Stomach (tissue), 9 donors: ENCODE measurements around the gene MTHFSD. TPM values are rescaled to one million over a fixed set of nuclear protein-coding genes. Genes with fewer than 3 reads are reported as not detected.

Experiments
- DNase-seq, 2 donors: peaks; one replicate each; pipeline versions ENCODE4 v3.0.0 to v3.0.0-alpha.2; 2013 to 2019
- H3K27ac ChIP-seq, 5 donors: fragments of 200-600 bp in 4 of 5; sonication (generic) in 4 of 5; one replicate each; pipeline ENCODE4 v1.5.1; 2013 to 2019; ENCODE audit warnings: mild to moderate bottlenecking in 1 of 5, moderate library complexity in 1 of 5
- H3K27me3 ChIP-seq, 3 donors: fragments of 200-600 bp; sonication (generic); one replicate each; pipeline ENCODE4 v1.5.1; 2017 to 2019; ENCODE audit warnings: mixed run types in 1 of 3
- H3K36me3 ChIP-seq, 4 donors: fragments of 200-600 bp; sonication (generic); 1 replicate in 3 of 4; 2 replicates in 1 of 4; pipeline ENCODE4 v1.5.1; 2016 to 2019
- H3K4me1 ChIP-seq, 4 donors: fragments of 200-600 bp; sonication (generic); one replicate each; pipeline ENCODE4 v1.5.1; 2016 to 2019
- H3K4me3 ChIP-seq, 4 donors: fragments of 200-600 bp; sonication (generic) in 3 of 4; one replicate each; pipeline ENCODE4 v1.5.1; 2016 to 2019; ENCODE audit warnings: mild to moderate bottlenecking in 1 of 4
- H3K9me3 ChIP-seq, 4 donors: fragments of 200-600 bp; sonication (generic); one replicate each; pipeline ENCODE4 v1.5.1; 2016 to 2019
- EP300 ChIP-seq: sonication (generic); formaldehyde crosslinking; IDR thresholded peaks from one replicate; pipeline ENCODE4 v1.6.1; 2017; ENCODE audit warnings: antibody characterized with exemption
- POLR2A ChIP-seq, 4 donors: fragments of 450-650 bp; IDR thresholded peaks; one replicate each; pipeline ENCODE4 v1.6.1; 2016; ENCODE audit warnings: antibody characterized with exemption in 4 of 4, control low read depth in 2 of 4, mild to moderate bottlenecking in 1 of 4, moderate library complexity in 1 of 4
- POLR2AphosphoS5 ChIP-seq, 3 donors: sonication (generic); formaldehyde crosslinking; IDR thresholded peaks; one replicate each; pipeline ENCODE4 v1.6.1; 2016; ENCODE audit warnings: antibody characterized with exemption in 3 of 3
- WGBS, 5 donors: extraction: QIAGEN DNeasy Blood & Tissue Kit in 3 of 5; methylation state at CpG; one replicate each; pipeline versions ENCODE4 v1.1.5 to v1.1.7; 2013 to 2018; 5-methylcytosine and 5-hydroxymethylcytosine counted together
- intact Hi-C: fragments of 100-400 bp; cut with DNase I; formaldehyde crosslinking; loops from one replicate; pipeline ENCODE4 v1.15.1; 2023; ENCODE audit warnings: low total_unique reads
- polyA plus RNA-seq, 3 donors: library from polyadenylated mRNA; stranded (reverse); fragments of 200-250 nt; gene quantifications; one replicate each; pipeline ENCODE4 v1.2.3, GENCODE V29; 2013
- total RNA-seq, 5 donors: library from RNA; depleted of rRNA; stranded (reverse); fragments of >200 nt; gene quantifications; one replicate each; pipeline versions ENCODE4 v1.1.0 to v1.2.3, GENCODE V29; 2014 to 2016
- TF ChIP-seq, protein P1 (sequence below), 7 experiments: fragments of 450-650 bp in 4 of 7; fragments of 200-600 bp in 3 of 7; sonication (generic) in 3 of 7; IDR thresholded peaks; one replicate each; pipeline ENCODE4 v1.5.1; 2016 to 2019; ENCODE audit warnings: antibody characterized with exemption in 7 of 7, control low read depth in 2 of 7, mild to moderate bottlenecking in 1 of 7
- donor health status: healthy with polysubstance abuse.
- donor health status: Bipolar disorder and iron deficiency.
- donor health status: healthy.

MTHFSD gene
- total and polyA plus RNA-seq, 8 donors = 3.5 to 23.1 (median 7.7) TPM

DNA sequence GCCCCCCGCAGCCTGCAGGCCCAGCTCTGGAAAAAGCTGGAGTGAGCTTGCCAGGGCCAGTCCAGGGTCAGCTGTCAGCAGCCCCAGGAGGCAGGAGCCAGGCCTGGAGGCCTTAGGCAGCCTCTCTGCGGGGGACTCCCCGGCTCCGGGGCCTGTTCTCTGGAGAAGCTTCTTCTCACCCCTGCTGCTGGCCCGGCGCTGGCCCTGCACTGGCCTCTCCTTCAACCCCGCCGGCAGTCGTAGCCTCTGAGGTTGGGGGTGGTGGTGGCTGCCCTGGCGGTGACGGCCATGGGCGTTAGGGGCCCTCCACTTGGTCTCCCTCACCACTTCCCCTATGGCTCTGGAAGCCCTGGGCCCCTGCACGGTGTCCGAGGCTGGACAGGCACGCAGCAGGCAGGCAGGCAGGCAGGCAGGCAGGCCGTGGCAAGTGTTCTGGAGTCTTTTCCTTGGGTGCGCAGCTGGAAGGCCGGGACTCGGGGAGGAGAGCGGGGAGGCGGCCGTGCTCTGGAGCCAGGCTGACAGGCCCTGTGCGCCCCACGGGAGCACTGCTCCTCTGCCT lies 42.7 kb downstream of the MTHFSD start:
- DNase-seq = no peak
- Histone ChIP-seq H3K4me1 (peaks cover 20 to 47% (median 36%) of the 10 kb centered on the region in 4 donors), H3K4me3 (peak overlapping the region; percentile 53 to 73 (median 66)), H3K9me3 (no peaks in the 10 kb centered on the region), H3K27ac (peak overlapping the region; percentile 80 to 99 (median 91)), H3K36me3 (peaks cover 0 to 43% (median 3%) of the 10 kb centered on the region in 4 donors), H3K27me3 (peaks cover 0 to 100% (median 95%) of the 10 kb centered on the region in 3 donors)
- 2 to 12% (median 9%) methylated on average over 9 to 24 of the region's 24 CpGs for WGBS, 5 donors
- TF ChIP-seq, protein P1, sequence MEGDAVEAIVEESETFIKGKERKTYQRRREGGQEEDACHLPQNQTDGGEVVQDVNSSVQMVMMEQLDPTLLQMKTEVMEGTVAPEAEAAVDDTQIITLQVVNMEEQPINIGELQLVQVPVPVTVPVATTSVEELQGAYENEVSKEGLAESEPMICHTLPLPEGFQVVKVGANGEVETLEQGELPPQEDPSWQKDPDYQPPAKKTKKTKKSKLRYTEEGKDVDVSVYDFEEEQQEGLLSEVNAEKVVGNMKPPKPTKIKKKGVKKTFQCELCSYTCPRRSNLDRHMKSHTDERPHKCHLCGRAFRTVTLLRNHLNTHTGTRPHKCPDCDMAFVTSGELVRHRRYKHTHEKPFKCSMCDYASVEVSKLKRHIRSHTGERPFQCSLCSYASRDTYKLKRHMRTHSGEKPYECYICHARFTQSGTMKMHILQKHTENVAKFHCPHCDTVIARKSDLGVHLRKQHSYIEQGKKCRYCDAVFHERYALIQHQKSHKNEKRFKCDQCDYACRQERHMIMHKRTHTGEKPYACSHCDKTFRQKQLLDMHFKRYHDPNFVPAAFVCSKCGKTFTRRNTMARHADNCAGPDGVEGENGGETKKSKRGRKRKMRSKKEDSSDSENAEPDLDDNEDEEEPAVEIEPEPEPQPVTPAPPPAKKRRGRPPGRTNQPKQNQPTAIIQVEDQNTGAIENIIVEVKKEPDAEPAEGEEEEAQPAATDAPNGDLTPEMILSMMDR (IDR thresholded peaks at IDR 0.05) = no peak
- TF ChIP-seq POLR2A (IDR thresholded peaks at IDR 0.05) (no peak), POLR2AphosphoS5 (IDR thresholded peaks at IDR 0.05) (no peak), EP300 (no peak)
- intact Hi-C loops = no loop called here

DNA sequence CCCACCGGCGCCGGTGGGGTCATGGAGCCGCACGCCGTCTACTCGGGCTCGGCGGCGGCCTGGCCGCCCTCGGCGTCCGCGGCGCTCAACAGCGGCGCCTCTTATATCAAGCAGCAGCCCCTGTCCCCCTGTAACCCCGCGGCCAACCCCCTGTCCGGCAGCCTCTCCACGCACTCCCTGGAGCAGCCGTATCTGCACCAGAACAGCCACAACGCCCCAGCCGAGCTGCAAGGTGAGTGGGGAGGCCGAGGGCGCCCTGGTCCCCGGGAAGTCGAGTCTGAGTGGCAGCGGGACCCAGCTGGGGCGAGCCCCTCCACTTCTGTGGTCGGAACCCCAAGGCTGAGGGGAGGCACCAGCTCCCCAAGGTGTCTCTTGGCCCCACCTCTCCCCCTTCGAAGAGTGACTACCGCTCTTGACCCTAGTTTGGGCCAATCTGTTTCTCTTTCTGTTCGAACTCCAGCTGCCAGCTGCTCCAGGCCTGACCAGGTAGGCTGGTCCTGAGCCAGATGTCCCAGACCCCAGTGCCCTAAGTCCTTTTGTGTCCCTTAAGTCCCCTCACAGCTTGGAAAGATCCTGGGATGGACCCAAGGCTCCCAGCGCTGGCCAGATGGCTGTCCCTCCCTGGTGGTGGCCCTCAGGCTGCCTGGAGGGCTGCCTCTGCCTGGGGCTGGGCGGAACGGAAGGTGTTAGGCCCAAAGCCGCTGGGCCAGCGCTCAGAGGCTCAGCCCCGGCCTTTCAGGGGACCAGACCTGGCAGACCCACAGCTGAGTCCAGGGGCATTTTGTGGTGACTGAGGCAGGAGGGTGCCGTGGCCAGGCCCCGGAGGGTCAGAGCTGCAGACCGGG lies 43.5 kb downstream of the MTHFSD start:
- peak overlapping the region; percentile 53 to 73 (median 66) for H3K4me3 ChIP-seq
- TF ChIP-seq POLR2A (IDR thresholded peaks at IDR 0.05) (no peak), EP300 (no peak), POLR2AphosphoS5 (IDR thresholded peaks at IDR 0.05) (no peak)
- TF ChIP-seq, protein P1 (IDR thresholded peaks at IDR 0.05) = no peak
- peak overlapping the region; percentile 80 to 99 (median 91) for H3K27ac ChIP-seq
- intact Hi-C loops = no loop called here
- 10 to 16% (median 12%) methylated on average over 28 to 44 of the region's 44 CpGs for WGBS, 5 donors
- no peaks in the 10 kb centered on the region for H3K9me3 ChIP-seq
- peaks cover 0 to 100% (median 96%) of the 10 kb centered on the region in 3 donors for H3K27me3 ChIP-seq
- H3K4me1 ChIP-seq = peaks cover 20 to 51% (median 36%) of the 10 kb centered on the region in 4 donors
- DNase-seq = peak in 1 of 2 donors; percentile 20
- H3K36me3 ChIP-seq = peaks cover 0 to 43% (median 3%) of the 10 kb centered on the region in 4 donors

GRCh38 chr16:86510465-86511261 lies 44.4 kb downstream of the MTHFSD start, which contains the start of gene FOXF1:
Gene FOXF1, plus strand, starts transcription at chr16:86510527. Its CDS starts 43 bp downstream, at chr16:86510570.
- Histone ChIP-seq H3K9me3 (no peaks in the 10 kb centered on the region), H3K4me3 (peak within 1 kb of the TSS; percentile 53 to 73 (median 66)), H3K27me3 (peaks cover 0 to 100% (median 96%) of the 10 kb centered on the region in 3 donors), H3K4me1 (peaks cover 24 to 55% (median 42%) of the 10 kb centered on the region in 4 donors), H3K36me3 (peaks cover 0 to 41% (median 3%) of the 10 kb centered on the region in 4 donors), H3K27ac (peak within 1 kb of the TSS; percentile 86 to 99 (median 91))
- intact Hi-C loops = no loop called here
- TF ChIP-seq EP300 (no peak), POLR2A (IDR thresholded peaks at IDR 0.05) (no peak), POLR2AphosphoS5 (IDR thresholded peaks at IDR 0.05) (peak; percentile 53 to 75 (median 64))
- TF ChIP-seq, protein P1 (IDR thresholded peaks at IDR 0.05) = no peak
- DNase-seq = no peak
- WGBS, 5 donors = 2 to 3% (median 3%) methylated on average over 46 to 83 of the region's 89 CpGs
